HEK293 (cell line): ENCODE data around the gene IGSF21.
A peak's percentile ranks its signal among the peaks of the same experiment; 100 is the strongest.

Experiments used
- EGR2 ChIP-seq: fragments of 450-650 bp; formaldehyde crosslinking; IDR thresholded peaks from 2 replicates; pipeline ENCODE4 v1.5.1; 2016; ENCODE audit warnings: low read depth, missing biosample characterization, missing genetic modification characterization
- GLI2 ChIP-seq: fragments of 450-650 bp; formaldehyde crosslinking; IDR thresholded peaks from 2 replicates; pipeline ENCODE4; 2017; ENCODE audit warnings: missing biosample characterization, missing genetic modification characterization, low read depth, borderline replicate concordance
- MEIS1 ChIP-seq: sonication (generic); formaldehyde crosslinking; IDR thresholded peaks from 2 replicates; pipeline ENCODE4 v1.8.1; 2022; ENCODE audit warnings: missing genetic modification reagents, mild to moderate bottlenecking, borderline replicate concordance
- PRDM1 ChIP-seq: fragments of 450-650 bp; formaldehyde crosslinking; IDR thresholded peaks from 2 replicates; pipeline ENCODE4; 2016; ENCODE audit warnings: missing biosample characterization, missing genetic modification characterization
- SCRT1 ChIP-seq: fragments of 450-650 bp; formaldehyde crosslinking; IDR thresholded peaks from 2 replicates; pipeline ENCODE4 v1.5.1; 2016; ENCODE audit warnings: missing biosample characterization, missing genetic modification characterization, borderline replicate concordance
- ZFHX2 ChIP-seq: fragments of 450-650 bp; formaldehyde crosslinking; conservative IDR thresholded peaks from 2 replicates; pipeline ENCODE4 v1.5.1; 2016; ENCODE audit warnings: missing biosample characterization, missing genetic modification characterization
- ZFP69B ChIP-seq: fragments of 450-650 bp; formaldehyde crosslinking; IDR thresholded peaks from 2 replicates; pipeline ENCODE4 v1.5.1; 2016; ENCODE audit warnings: missing biosample characterization, missing genetic modification characterization
- ZNF121 ChIP-seq: fragments of 450-650 bp; formaldehyde crosslinking; IDR thresholded peaks from 2 replicates; pipeline ENCODE4 v1.5.1; 2016; ENCODE audit warnings: missing biosample characterization, missing genetic modification characterization
- ZNF140 ChIP-seq: fragments of 450-650 bp; formaldehyde crosslinking; IDR thresholded peaks from 2 replicates; pipeline ENCODE4 v1.5.1; 2016; ENCODE audit warnings: missing biosample characterization, missing genetic modification characterization
- ZNF202 ChIP-seq: fragments of 450-650 bp; formaldehyde crosslinking; IDR thresholded peaks from 2 replicates; pipeline ENCODE4 v1.5.1; 2016; ENCODE audit warnings: missing biosample characterization, missing genetic modification characterization, borderline replicate concordance
- ZNF239 ChIP-seq: fragments of 450-650 bp; formaldehyde crosslinking; IDR thresholded peaks from 2 replicates; pipeline ENCODE4 v1.5.1; 2016; ENCODE audit warnings: missing biosample characterization, missing genetic modification characterization
- ZNF324 ChIP-seq: fragments of 450-650 bp; formaldehyde crosslinking; IDR thresholded peaks from 2 replicates; pipeline ENCODE4 v1.5.1; 2016; ENCODE audit warnings: missing biosample characterization, missing genetic modification characterization
- ZNF341 ChIP-seq: fragments of 450-650 bp; formaldehyde crosslinking; IDR thresholded peaks from 2 replicates; pipeline ENCODE4; 2016; ENCODE audit warnings: low read depth, missing biosample characterization, missing genetic modification characterization
- ZNF596 ChIP-seq: fragments of 450-650 bp; IDR thresholded peaks from 2 replicates; pipeline ENCODE4 v1.5.0; 2018; ENCODE audit warnings: missing biosample characterization, mild to moderate bottlenecking, missing genetic modification characterization, moderate library complexity
- ZNF654 ChIP-seq: fragments of 450-650 bp; formaldehyde crosslinking; IDR thresholded peaks from 2 replicates; pipeline ENCODE4 v1.5.1; 2016; ENCODE audit warnings: low read depth, missing biosample characterization, missing genetic modification characterization
- ZSCAN23 ChIP-seq: fragments of 450-650 bp; formaldehyde crosslinking; IDR thresholded peaks from 2 replicates; pipeline ENCODE4 v1.5.1; 2016; ENCODE audit warnings: missing biosample characterization, missing genetic modification characterization
- TF ChIP-seq, protein P1 (sequence below): fragments of 450-650 bp; formaldehyde crosslinking; IDR thresholded peaks from 2 replicates; pipeline ENCODE4 v1.5.1; 2016; ENCODE audit warnings: missing biosample characterization, missing genetic modification characterization, low read depth
- TF ChIP-seq, protein P2 (sequence below): fragments of 450-650 bp; formaldehyde crosslinking; IDR thresholded peaks from 2 replicates; pipeline ENCODE4 v1.5.1; 2016; ENCODE audit warnings: missing biosample characterization, missing genetic modification characterization
- TF ChIP-seq, protein P3 (sequence below): fragments of 450-650 bp; formaldehyde crosslinking; IDR thresholded peaks from 2 replicates; pipeline ENCODE4 v1.5.1; 2016; ENCODE audit warnings: missing biosample characterization, missing genetic modification characterization
- TF ChIP-seq, protein P4 (sequence below): fragments of 450-650 bp; formaldehyde crosslinking; IDR thresholded peaks from 2 replicates; pipeline ENCODE4 v1.5.1; 2016; ENCODE audit warnings: missing biosample characterization, missing genetic modification characterization
- TF ChIP-seq, protein P5 (sequence below): fragments of 450-650 bp; formaldehyde crosslinking; conservative IDR thresholded peaks from 2 replicates; pipeline ENCODE4 v1.5.1; 2016; ENCODE audit warnings: low read depth, missing biosample characterization, missing genetic modification characterization
- TF ChIP-seq, protein P6 (sequence below): fragments of 450-650 bp; formaldehyde crosslinking; IDR thresholded peaks from 2 replicates; pipeline ENCODE4 v1.5.1; 2016; ENCODE audit warnings: missing biosample characterization, missing genetic modification characterization, borderline replicate concordance

IGSF21 gene

DNA sequence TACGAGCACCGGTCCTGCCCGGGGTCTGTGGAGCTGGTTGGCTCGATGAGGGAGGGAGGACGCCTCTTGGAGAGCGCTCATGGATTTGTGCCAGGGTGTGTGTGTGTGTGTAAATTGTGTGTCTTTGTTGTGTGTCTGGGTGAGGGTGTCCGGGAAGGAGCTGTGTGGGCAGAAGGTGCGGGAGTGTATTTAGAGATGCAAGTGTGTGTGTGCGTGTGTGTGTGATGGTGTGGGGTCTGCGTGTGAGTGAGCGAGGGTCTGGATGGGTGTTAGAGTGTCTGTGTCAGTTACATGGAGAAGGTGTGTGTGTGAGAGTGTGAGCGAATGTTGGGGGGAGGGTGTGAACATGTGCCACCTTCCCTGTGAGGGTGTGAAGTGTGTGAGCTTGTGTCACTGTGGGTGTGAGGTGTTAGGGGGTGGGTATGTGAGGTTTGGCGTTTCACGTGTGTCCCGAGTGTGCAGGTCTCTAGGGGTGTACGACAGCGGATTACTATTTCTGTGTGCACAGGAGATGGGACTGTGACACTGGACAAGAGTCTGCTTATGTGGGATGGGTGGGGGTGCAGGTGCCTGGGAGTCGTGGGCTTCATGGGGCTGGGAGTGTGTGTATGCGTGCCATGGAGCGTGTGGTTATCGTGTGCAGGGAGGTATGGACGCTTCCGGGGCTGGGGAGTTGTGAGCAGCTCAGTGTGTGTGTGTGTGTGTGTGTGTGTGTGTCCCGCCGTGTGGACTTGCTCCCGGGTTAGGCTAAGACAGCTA, 880 bp downstream of the IGSF21 start (continued):
- TF ChIP-seq, protein P1, sequence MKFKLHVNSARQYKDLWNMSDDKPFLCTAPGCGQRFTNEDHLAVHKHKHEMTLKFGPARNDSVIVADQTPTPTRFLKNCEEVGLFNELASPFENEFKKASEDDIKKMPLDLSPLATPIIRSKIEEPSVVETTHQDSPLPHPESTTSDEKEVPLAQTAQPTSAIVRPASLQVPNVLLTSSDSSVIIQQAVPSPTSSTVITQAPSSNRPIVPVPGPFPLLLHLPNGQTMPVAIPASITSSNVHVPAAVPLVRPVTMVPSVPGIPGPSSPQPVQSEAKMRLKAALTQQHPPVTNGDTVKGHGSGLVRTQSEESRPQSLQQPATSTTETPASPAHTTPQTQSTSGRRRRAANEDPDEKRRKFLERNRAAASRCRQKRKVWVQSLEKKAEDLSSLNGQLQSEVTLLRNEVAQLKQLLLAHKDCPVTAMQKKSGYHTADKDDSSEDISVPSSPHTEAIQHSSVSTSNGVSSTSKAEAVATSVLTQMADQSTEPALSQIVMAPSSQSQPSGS (tag by site-specific recombination) = no peak
- TF ChIP-seq ZNF239 (tag by site-specific recombination) (0 out of 2 replicates have a peak, but pooled peaks have one; percentile 15), ZNF202 (no peak), ZSCAN23 (tag by site-specific recombination) (peak; percentile 48; the same call in 1 of the 2 replicates), ZNF596 (no peak), ZFP69B (tag by site-specific recombination) (0 out of 2 replicates have a peak, but pooled peaks have one; percentile 36), ZNF654 (tag by site-specific recombination) (no peak), ZNF121 (tag by site-specific recombination) (no peak; the same call in 1 of the 2 replicates), ZNF140 (tag by site-specific recombination) (no peak), PRDM1 (tag by site-specific recombination) (peak; percentile 91), EGR2 (tag by site-specific recombination) (peak; percentile 92), ZNF324 (0 out of 2 replicates have a peak, but pooled peaks have one; percentile 48), GLI2 (no peak), SCRT1 (no peak), MEIS1 (no peak), ZNF341 (peak; percentile 55), ZFHX2 (peak; percentile 96)
- TF ChIP-seq, protein P2, sequence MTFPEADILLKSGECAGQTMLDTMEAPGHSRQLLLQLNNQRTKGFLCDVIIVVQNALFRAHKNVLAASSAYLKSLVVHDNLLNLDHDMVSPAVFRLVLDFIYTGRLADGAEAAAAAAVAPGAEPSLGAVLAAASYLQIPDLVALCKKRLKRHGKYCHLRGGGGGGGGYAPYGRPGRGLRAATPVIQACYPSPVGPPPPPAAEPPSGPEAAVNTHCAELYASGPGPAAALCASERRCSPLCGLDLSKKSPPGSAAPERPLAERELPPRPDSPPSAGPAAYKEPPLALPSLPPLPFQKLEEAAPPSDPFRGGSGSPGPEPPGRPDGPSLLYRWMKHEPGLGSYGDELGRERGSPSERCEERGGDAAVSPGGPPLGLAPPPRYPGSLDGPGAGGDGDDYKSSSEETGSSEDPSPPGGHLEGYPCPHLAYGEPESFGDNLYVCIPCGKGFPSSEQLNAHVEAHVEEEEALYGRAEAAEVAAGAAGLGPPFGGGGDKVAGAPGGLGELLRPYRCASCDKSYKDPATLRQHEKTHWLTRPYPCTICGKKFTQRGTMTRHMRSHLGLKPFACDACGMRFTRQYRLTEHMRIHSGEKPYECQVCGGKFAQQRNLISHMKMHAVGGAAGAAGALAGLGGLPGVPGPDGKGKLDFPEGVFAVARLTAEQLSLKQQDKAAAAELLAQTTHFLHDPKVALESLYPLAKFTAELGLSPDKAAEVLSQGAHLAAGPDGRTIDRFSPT (tag by site-specific recombination) = no peak; the same call in 1 of the 2 replicates
- TF ChIP-seq, protein P3, sequence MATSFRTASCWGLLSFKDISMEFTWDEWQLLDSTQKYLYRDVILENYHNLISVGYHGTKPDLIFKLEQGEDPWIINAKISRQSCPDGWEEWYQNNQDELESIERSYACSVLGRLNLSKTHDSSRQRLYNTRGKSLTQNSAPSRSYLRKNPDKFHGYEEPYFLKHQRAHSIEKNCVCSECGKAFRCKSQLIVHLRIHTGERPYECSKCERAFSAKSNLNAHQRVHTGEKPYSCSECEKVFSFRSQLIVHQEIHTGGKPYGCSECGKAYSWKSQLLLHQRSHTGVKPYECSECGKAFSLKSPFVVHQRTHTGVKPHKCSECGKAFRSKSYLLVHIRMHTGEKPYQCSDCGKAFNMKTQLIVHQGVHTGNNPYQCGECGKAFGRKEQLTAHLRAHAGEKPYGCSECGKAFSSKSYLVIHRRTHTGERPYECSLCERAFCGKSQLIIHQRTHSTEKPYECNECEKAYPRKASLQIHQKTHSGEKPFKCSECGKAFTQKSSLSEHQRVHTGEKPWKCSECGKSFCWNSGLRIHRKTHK (tag by site-specific recombination) = no peak
- TF ChIP-seq, protein P4, sequence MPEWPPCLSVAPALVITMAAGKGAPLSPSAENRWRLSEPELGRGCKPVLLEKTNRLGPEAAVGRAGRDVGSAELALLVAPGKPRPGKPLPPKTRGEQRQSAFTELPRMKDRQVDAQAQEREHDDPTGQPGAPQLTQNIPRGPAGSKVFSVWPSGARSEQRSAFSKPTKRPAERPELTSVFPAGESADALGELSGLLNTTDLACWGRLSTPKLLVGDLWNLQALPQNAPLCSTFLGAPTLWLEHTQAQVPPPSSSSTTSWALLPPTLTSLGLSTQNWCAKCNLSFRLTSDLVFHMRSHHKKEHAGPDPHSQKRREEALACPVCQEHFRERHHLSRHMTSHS = no peak
- TF ChIP-seq, protein P5, sequence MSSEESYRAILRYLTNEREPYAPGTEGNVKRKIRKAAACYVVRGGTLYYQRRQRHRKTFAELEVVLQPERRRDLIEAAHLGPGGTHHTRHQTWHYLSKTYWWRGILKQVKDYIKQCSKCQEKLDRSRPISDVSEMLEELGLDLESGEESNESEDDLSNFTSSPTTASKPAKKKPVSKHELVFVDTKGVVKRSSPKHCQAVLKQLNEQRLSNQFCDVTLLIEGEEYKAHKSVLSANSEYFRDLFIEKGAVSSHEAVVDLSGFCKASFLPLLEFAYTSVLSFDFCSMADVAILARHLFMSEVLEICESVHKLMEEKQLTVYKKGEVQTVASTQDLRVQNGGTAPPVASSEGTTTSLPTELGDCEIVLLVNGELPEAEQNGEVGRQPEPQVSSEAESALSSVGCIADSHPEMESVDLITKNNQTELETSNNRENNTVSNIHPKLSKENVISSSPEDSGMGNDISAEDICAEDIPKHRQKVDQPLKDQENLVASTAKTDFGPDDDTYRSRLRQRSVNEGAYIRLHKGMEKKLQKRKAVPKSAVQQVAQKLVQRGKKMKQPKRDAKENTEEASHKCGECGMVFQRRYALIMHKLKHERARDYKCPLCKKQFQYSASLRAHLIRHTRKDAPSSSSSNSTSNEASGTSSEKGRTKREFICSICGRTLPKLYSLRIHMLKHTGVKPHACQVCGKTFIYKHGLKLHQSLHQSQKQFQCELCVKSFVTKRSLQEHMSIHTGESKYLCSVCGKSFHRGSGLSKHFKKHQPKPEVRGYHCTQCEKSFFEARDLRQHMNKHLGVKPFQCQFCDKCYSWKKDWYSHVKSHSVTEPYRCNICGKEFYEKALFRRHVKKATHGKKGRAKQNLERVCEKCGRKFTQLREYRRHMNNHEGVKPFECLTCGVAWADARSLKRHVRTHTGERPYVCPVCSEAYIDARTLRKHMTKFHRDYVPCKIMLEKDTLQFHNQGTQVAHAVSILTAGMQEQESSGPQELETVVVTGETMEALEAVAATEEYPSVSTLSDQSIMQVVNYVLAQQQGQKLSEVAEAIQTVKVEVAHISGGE (tag by site-specific recombination) = no peak
- TF ChIP-seq, protein P6, sequence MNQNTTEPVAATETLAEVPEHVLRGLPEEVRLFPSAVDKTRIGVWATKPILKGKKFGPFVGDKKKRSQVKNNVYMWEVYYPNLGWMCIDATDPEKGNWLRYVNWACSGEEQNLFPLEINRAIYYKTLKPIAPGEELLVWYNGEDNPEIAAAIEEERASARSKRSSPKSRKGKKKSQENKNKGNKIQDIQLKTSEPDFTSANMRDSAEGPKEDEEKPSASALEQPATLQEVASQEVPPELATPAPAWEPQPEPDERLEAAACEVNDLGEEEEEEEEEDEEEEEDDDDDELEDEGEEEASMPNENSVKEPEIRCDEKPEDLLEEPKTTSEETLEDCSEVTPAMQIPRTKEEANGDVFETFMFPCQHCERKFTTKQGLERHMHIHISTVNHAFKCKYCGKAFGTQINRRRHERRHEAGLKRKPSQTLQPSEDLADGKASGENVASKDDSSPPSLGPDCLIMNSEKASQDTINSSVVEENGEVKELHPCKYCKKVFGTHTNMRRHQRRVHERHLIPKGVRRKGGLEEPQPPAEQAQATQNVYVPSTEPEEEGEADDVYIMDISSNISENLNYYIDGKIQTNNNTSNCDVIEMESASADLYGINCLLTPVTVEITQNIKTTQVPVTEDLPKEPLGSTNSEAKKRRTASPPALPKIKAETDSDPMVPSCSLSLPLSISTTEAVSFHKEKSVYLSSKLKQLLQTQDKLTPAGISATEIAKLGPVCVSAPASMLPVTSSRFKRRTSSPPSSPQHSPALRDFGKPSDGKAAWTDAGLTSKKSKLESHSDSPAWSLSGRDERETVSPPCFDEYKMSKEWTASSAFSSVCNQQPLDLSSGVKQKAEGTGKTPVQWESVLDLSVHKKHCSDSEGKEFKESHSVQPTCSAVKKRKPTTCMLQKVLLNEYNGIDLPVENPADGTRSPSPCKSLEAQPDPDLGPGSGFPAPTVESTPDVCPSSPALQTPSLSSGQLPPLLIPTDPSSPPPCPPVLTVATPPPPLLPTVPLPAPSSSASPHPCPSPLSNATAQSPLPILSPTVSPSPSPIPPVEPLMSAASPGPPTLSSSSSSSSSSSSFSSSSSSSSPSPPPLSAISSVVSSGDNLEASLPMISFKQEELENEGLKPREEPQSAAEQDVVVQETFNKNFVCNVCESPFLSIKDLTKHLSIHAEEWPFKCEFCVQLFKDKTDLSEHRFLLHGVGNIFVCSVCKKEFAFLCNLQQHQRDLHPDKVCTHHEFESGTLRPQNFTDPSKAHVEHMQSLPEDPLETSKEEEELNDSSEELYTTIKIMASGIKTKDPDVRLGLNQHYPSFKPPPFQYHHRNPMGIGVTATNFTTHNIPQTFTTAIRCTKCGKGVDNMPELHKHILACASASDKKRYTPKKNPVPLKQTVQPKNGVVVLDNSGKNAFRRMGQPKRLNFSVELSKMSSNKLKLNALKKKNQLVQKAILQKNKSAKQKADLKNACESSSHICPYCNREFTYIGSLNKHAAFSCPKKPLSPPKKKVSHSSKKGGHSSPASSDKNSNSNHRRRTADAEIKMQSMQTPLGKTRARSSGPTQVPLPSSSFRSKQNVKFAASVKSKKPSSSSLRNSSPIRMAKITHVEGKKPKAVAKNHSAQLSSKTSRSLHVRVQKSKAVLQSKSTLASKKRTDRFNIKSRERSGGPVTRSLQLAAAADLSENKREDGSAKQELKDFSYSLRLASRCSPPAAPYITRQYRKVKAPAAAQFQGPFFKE (tag by site-specific recombination) = peak; percentile 58; the same call in 1 of the 2 replicates
